Right lobe of liver (tissue), 4 donors: Measurements from ENCODE around the gene PRM3.

Source experiments
- POLR2A ChIP-seq: fragments of 450-650 bp; IDR thresholded peaks from one replicate; pipeline ENCODE4 v1.6.1; 2017; ENCODE audit warnings: antibody characterized with exemption, mild to moderate bottlenecking
- TF ChIP-seq, protein P1 (sequence below), 4 donors: fragments of 200-600 bp in 3 of 4; fragments of 450-650 bp in 1 of 4; IDR thresholded peaks; one replicate each; pipeline versions ENCODE4 v1.5.1 to v1.8.0; 2016 to 2022; ENCODE audit warnings: antibody characterized with exemption in 4 of 4, mild to moderate bottlenecking in 2 of 4
- donor health status: DM: no; HTN: no; CAD: no.
- donor health status: DM: no; HTN: no; CAD: no.
- donor health status: DM: no; HTN: yes; CAD: no.

DNA sequence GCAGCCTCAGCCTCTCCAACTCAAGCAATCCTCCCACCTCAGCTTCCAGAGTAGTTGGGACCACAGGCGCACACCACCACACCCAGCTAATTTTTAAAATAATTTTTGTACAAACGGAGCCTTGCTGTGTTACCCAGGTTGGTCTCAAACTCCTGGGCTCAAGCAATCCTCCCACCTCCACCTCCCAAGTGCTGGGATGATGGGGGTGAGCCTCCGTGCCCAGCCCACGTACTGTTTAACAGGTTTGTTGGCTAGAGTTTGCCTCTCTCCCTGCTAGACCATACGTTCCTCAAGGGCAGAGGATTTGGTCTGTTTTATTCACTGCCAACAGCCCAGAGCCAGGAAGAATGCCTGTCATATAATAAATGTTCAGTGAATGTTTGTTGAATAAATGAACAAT, 44.0 kb downstream of the PRM3 start:
- TF ChIP-seq POLR2A = no peak
- TF ChIP-seq, protein P1, sequence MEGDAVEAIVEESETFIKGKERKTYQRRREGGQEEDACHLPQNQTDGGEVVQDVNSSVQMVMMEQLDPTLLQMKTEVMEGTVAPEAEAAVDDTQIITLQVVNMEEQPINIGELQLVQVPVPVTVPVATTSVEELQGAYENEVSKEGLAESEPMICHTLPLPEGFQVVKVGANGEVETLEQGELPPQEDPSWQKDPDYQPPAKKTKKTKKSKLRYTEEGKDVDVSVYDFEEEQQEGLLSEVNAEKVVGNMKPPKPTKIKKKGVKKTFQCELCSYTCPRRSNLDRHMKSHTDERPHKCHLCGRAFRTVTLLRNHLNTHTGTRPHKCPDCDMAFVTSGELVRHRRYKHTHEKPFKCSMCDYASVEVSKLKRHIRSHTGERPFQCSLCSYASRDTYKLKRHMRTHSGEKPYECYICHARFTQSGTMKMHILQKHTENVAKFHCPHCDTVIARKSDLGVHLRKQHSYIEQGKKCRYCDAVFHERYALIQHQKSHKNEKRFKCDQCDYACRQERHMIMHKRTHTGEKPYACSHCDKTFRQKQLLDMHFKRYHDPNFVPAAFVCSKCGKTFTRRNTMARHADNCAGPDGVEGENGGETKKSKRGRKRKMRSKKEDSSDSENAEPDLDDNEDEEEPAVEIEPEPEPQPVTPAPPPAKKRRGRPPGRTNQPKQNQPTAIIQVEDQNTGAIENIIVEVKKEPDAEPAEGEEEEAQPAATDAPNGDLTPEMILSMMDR (IDR thresholded peaks at IDR 0.05) = no peak
